Hematopoietic multipotent progenitor cell treated with erythropoietin and hydrocortisone succinate and interleukin-3 and kit ligand, for 8 days (in vitro differentiated cells): ENCODE measurements around the gene APLP1.
A peak's percentile ranks its signal among the peaks of the same experiment; 100 is the strongest.
"Not testable (repeated sequence)": the region's sequence is repeated elsewhere in the genome, so short reads cannot be mapped to it uniquely, and the experiment has no call there.

Experiments used
- DNase-seq: peaks from one replicate; pipeline ENCODE4 v3.0.0-alpha.2; 2015

APLP1 gene

GRCh38 chr19:35868172-35868822 lies at the start of gene APLP1:
Gene APLP1 (plus strand): TSS chr19:35868574. CDS start chr19:35868637, 63 bp downstream.
- DNase-seq: peak; percentile 33

GRCh38 chr19:35822579-35822978 lies 45.8 kb upstream of the APLP1 start:
- DNase-seq: no peak

DNA sequence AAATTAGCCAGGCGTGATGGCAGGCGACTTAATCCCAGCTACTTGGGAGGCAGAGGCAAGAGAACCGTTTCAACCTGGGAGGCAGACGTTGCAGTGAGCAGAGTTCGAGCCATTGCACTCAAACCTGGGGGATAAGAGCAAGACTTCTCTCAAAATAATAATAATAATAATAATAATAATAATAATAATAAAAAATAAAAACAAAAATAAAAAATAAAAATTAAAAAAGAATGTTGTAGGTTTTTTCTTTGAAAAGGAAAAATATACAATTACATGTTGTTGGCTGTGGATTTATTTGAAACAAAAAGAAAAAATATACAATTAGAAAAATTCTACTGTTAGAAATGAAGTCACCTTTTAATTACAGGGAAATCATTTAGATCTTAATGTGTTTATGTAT lies 44.2 kb upstream of the APLP1 start:
- no peak for DNase-seq

DNA sequence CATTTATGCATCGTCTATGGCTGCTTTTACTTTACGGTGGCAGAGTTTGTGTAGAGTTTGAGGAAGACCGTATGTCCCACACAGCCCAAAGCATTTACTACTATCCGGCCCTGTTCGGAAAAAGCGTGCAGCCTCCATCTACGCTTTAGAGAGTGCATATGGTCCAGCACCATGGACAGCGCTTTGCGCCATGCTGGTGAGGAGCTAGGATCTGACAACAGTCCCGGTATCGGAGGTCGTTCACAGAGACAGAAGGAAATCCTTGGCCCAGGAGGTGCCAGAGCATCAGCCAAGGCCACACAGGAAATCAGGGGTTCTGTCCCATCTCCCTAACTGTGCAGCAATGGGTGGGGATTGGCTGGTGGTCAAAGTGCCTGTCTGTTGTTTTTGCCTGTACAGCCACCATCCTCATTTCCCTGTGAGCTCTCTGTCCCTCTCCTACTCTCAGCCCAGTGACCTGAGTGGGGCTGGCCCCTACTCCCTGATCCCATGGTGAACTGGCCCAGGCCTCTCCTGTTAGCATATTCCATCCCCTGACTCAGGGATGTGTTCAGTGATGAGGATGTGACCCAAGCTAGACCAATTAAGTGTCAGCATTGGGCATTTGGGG lies 39.6 kb upstream of the APLP1 start:
- DNase-seq: peak; percentile 64

DNA sequence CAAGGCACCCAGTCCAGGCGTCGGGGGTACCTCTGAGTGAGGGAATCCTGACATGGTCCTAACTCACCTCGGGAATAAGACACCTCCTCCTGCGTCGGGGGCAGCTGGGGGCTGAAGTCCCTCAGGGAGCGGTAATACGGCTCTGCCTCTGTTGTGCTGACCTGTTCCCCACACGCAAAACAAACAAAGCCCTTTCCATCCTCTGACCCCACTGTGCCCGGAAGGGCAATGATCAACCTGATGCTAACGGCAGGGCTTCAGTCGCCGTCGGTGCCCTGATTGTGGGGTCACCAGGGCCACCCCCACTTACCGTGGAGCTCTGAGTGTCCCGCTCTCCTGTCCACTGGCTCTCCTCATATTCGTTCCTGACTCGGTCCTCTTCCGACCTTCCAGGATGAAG lies 37.4 kb upstream of the APLP1 start:
- no peak for DNase-seq

GRCh38 chr19:35832054-35832453 lies 36.3 kb upstream of the APLP1 start:
- DNase-seq: no peak

DNA sequence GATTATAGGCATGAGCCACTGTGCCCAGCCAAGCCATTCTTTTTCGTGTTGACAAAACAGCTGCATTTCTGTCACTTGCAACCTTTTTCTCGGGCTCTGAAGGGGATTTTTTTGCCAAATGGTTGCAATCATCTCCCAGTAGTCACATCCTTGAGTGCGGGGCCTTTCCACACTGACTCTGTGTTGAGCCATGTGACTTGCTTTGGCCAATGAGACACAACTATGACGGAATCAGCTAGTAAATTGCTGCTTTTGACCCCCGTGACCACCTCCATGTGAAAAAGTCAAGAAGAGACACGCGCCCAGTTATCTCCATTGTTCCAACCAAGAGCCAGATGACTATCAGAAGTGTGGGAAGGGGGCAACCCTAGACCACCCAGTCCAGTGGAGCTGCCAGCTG lies 34.4 kb upstream of the APLP1 start:
- no peak for DNase-seq

DNA sequence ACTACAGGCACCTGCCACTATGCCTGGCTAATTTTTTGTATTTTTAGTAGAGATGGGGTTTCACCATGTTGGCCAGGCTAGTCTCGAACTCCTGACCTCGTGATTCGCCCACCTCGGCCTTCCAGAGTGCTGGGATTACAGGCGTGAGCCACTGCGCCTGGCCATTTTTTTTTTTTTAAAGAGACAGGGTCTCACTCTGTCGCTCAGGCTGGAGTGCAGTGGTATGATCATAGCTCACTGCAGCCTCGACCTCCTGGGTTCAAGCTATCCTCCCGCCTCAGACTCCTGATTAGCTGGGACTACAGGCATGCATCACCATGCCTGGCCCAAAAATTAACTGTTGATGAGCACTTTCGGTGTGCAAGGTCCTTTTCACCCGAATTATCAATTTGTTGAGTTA lies 32.3 kb upstream of the APLP1 start:
- DNase-seq: not testable (repeated sequence)

- DNase-seq: no peak
These were observed 26.3 kb upstream of the APLP1 start for GRCh38 chr19:35841961-35842595.

DNA sequence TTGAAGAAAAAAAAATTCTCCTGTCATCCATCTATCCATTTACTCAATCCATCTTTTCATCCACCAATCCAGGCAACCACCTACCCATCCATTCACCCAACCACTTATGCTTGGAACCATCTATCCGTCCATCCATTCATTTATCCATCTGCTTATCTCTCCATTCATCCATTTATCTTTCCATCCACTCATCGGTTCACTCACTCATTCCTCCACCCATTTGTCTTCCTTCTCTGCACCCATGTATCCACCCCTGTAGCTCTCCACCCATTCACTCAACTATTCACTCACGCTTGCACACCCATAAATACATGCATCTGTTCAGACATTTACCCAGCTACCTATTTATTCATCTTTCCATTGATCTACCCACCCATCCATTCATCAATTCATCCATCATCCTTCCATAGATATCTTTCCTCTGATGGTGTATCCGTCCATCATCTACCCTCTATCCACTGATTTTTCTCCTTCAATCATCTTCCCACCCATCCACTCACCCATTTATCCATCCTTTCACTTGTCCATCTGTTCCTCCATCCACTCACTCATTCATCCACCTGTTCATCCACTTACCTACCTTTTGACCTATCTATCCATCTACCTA lies 25.6 kb upstream of the APLP1 start:
- DNase-seq: no peak

DNA sequence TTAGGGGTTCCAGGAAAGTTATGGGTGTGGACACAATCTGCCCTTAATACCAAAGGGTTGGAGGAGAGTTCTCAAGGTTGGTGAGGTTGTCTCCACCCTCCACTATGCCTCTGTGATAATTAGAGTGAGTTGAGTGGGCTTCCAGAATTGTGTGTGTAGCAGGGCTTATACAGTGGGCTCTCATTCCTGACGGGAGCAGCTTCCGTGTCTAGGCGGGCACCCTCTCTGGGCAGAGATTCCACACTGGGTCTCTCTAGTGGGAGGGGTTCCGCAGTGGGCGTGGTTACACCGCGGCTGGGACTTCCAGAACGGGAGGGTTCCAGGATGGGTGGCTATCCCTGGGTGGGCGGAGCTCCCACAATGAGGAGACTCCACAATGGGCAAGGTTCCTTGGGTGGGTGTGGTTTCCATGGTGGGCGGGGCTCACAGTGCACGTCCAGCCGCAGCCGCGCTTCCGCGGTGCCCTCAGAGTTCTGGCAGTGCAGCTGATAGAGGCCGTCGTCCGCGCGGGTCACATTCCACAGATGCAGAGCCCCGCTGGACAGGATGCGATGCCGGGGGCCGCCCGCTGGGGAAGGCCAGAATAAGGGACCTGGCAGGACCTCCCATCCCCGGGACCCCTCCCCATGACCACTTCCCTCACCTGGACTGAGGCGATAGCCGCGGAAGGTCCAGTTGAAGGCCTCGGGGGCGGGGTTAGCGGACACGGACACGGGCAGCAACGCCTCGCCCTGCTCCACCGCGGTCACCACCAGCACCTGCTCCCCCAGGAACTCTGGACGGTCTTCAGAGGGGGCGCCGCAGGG lies 24.5 kb upstream of the APLP1 start:
- peak; percentile 67 for DNase-seq

DNA sequence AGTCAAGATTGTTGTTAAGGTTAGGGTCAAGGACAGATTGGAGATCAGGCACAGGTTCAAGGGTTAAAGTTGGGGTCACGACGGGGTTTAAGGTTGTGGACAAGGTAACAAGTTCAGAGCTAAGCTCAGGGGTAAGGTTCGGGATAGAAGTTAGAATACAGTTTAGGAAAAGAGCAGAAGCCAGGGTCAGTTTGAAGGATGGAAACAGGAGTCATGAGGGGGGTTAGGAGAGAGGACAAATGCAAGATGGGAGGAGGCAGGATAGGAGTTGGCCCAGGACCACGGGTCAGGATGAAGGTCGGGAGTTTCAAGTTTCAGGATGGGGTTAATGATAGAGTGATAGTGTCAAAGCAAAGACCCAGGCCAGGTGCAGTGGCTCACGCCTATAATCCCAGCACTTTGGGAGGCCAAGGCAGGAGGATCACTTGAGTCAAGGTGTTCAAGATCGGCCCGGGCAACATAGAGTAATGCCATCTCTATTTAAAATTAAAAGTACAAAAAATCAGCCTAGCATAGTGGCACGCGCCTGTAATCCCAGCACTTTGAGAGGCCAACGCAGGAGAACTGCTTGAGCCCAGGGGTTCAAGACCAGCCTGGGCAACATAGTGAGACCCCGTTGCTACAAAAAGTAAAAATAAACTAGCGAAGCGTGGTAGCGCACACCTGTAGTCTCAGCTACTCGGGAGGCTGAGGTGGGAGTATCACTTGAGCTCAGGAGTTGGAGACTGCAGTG lies 23.7 kb upstream of the APLP1 start:
- DNase-seq: no peak

GRCh38 chr19:35845215-35846037 lies 22.9 kb upstream of the APLP1 start:
- DNase-seq: peak; percentile 18

- no peak for DNase-seq
These were observed 22.2 kb upstream of the APLP1 start for GRCh38 chr19:35846038-35846668.

DNA sequence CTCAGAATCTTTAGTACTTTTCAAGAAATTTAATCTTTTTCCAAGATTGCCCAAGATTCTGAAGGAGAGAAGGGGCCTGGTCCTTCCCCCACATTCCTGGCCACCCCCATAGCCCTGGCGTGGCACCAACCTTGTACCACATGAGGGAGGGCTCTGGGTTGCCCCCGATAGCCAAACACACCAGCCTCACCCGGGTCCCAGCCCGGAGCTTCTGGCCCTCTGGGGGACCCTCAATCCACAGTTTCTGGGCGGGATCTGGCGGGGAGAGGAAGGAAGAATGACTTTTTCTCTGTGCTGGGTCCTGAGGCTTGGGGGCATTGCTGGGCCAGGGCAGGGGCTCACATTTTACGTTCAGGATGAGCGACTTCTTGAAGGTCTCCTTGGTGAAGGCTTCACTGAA lies 20.5 kb upstream of the APLP1 start:
- no peak for DNase-seq

GRCh38 chr19:35848486-35848885 lies 19.9 kb upstream of the APLP1 start:
- DNase-seq: no peak

- no peak for DNase-seq
These were observed 19.4 kb upstream of the APLP1 start for GRCh38 chr19:35848919-35849505.

- DNase-seq: no peak
These were observed 17.0 kb upstream of the APLP1 start for GRCh38 chr19:35851213-35852028.

GRCh38 chr19:35852029-35852780 lies 16.2 kb upstream of the APLP1 start, which contains the start of gene NPHS1:
Gene NPHS1 (minus strand): TSS chr19:35852504. CDS start chr19:35851837, 667 bp downstream.
- DNase-seq: no peak
